ENCODE data around the gene NCOR1. TPM values are rescaled to one million over a fixed set of nuclear protein-coding genes. Genes with fewer than 3 reads are reported as not detected.
A peak's percentile ranks its signal among the peaks of the same experiment; 100 is the strongest.

The NCOR1 gene
- total RNA-seq (10 to 100 TPM; 39.8 to 79.2 (median 49.5) TPM), polyA plus RNA-seq (100 to 1,000 TPM in 1 of 2 donors, 10 to 100 TPM in 1; 36.7 to 123 TPM)

DNA sequence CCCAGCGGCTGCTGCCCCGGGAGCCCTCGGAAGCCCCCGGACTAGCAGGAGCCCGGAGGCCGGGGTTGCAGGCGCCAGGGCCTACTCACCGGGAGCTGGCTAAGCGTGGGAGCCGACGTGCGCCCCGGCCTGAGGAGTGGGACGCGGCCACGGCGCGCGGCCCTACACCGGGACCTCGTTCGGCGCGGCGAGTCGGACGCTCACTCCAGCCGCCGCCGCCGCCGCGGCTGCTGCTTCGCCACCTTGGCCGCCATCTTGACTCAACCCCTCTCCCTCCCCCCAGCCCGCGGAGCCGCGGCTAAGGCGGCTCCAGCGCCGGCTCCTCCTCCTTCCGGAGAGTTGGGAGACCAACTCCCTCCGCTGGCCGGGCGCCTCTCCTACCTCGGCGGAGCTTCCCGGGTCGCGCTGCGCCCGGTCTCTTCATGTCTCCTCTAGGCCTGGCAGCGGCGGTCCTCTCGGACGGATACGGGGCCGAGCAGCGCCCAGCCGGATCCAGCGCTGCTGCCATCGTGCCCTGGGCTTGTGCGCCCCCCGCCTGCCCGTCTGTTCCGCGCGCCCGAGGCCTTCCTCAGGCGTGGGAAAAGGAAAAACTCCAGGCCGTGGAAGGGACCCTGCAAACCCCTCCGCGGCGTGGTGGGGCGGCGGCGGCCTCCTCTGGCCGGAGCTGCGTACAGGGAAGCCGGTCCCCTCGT is at the start of gene NCOR1:
TSS of gene NCOR1 (minus strand) at position 262 of the 692 bp plus-strand sequence. CDS start 20,965 bp downstream, outside the sequence.
- TF ChIP-seq CTCF (IDR thresholded peaks at IDR 0.05) = peak in 2 of 4 donors; percentile 18 to 21
- FAIRE-seq = no peak

DNA sequence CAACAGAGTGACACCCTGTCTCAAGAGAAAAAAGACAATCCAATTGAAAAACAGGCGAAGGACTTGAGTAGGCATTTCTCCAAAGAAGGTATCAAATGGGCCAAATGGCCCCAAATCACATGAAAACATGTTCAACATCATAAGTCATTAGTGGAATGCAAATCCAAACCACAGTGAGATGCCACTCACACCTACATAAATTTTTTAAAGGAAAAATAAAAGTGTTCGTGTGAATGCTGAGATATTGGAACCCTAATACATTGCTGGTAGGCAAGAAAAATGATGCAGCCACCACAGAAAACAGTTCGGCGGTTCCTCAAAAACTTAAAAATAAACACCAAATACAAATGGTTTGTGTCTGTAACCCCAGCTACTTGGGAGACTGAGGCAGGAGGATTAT is 46.9 kb upstream of the NCOR1 start:
- no peaks in the 10 kb centered on the region for H3K9me3 ChIP-seq
- intact Hi-C loops (cut with DNase I) = no loop called here
- 95 to 96% methylated on average over 4 of the region's 4 CpGs for WGBS, 2 donors

More for the DNA sequence above, at the start of gene NCOR1:
- Histone ChIP-seq H3K4me1 (peaks cover 9 to 15% (median 14%) of the 10 kb centered on the region in 3 donors), H3K9me3 (no peaks in the 10 kb centered on the region), H3K4me3 (peak within 1 kb of the TSS; percentile 72 to 97 (median 86)), H3K36me3 (no peaks in the 10 kb centered on the region), H3K27me3 (no peaks in the 10 kb centered on the region), H3K27ac (peak within 1 kb of the TSS; percentile 87 to 96 (median 89))
- 0% methylated on average over 67 to 82 of the region's 82 CpGs for WGBS, 2 donors
- DNase-seq (peak; percentile 92 to 98 (median 94)), ATAC-seq (peak; percentile 90 to 95 (median 92))
- intact Hi-C loops (cut with DNase I) = no loop called here

GRCh38 chr17:16261049-16261448 is 45.7 kb upstream of the NCOR1 start:
- ATAC-seq (no peak), DNase-seq (no peak), FAIRE-seq (no peak)
- 79 to 98% methylated on average over 3 of the region's 3 CpGs for WGBS, 2 donors
- peaks cover 0 to 7% (median 6%) of the 10 kb centered on the region in 3 donors for H3K4me1 ChIP-seq
- no peak for TF ChIP-seq CTCF (IDR thresholded peaks at IDR 0.05)
- H3K4me3 ChIP-seq = no peak overlapping the region
- no peaks in the 10 kb centered on the region for H3K36me3 ChIP-seq
- H3K9me3 ChIP-seq = no peaks in the 10 kb centered on the region
- intact Hi-C loops (cut with DNase I) = no loop called here
- H3K27me3 ChIP-seq = no peaks in the 10 kb centered on the region
- H3K27ac ChIP-seq = no peak overlapping the region

More for the DNA sequence above, 46.9 kb upstream of the NCOR1 start:
- H3K36me3 ChIP-seq = no peaks in the 10 kb centered on the region
- ATAC-seq (no peak), DNase-seq (no peak), FAIRE-seq (no peak)
- H3K4me1 ChIP-seq = no peaks in the 10 kb centered on the region
- H3K4me3 ChIP-seq = no peak overlapping the region
- no peak for TF ChIP-seq CTCF (IDR thresholded peaks at IDR 0.05)
- no peak overlapping the region for H3K27ac ChIP-seq
- H3K27me3 ChIP-seq = no peaks in the 10 kb centered on the region

DNA sequence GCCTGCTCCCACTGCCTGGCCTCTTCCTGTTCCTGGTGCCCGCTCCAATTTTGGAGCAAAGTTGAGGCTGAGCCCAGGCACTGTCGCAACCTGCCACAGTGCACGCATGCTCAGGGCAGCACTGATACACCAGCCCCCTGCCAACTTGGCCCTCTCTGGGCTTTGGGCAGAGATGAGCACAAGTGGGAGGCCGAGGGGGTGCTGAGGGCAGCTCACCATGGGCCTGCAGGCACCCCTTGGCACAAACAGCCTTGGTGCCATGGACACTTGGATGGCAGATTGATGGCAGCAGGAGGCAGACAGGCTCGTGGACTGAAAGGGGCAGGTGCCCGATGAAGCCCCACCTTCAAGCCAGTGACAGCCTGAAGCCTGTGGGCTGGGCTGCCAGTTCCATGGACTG is 44.6 kb upstream of the NCOR1 start:
- intact Hi-C loops (cut with DNase I) = no loop called here
- Histone ChIP-seq H3K36me3 (no peaks in the 10 kb centered on the region), H3K4me1 (peaks cover 0 to 17% (median 13%) of the 10 kb centered on the region in 3 donors), H3K27ac (no peak overlapping the region), H3K9me3 (no peaks in the 10 kb centered on the region), H3K27me3 (no peaks in the 10 kb centered on the region), H3K4me3 (no peak overlapping the region)
- FAIRE-seq (no peak), ATAC-seq (no peak), DNase-seq (no peak)
- TF ChIP-seq CTCF (IDR thresholded peaks at IDR 0.05) = no peak
- 95 to 97% methylated on average over 6 of the region's 6 CpGs for WGBS, 2 donors

- Histone ChIP-seq H3K27ac (no peak overlapping the region), H3K9me3 (no peaks in the 10 kb centered on the region), H3K4me1 (peaks cover 0 to 20% (median 17%) of the 10 kb centered on the region in 3 donors), H3K36me3 (no peaks in the 10 kb centered on the region), H3K4me3 (no peak overlapping the region), H3K27me3 (no peaks in the 10 kb centered on the region)
- TF ChIP-seq CTCF (IDR thresholded peaks at IDR 0.05) = no peak
- ATAC-seq (peak in 1 of 4 donors; percentile 11), FAIRE-seq (no peak), DNase-seq (no peak)
- WGBS, 2 donors = 100% methylated on average over 1 of the region's 1 CpG
- intact Hi-C loops (cut with DNase I) = no loop called here
These were observed 43.6 kb upstream of the NCOR1 start for GRCh38 chr17:16258901-16259300.

Data from pancreas (tissue), 10 donors.